ENCODE measurements around the gene TMEM165. TPM values are rescaled to one million over a fixed set of nuclear protein-coding genes. Genes with fewer than 3 reads are reported as not detected.

The TMEM165 gene
- total RNA-seq, 1 experiment from 2014 or later: 165 TPM

- H3K27ac ChIP-seq (ENCODE audit: low read length): no peak overlapping the region
- H4K20me1 ChIP-seq (ENCODE audit: insufficient read depth, low read depth, low read length): no peaks in the 10 kb centered on the region
- H3K4me3 ChIP-seq (ENCODE audit: low read length): no peak overlapping the region
- peaks cover 8% of the 10 kb centered on the region; the same call in 1 of the 2 replicates for H3K36me3 ChIP-seq (ENCODE audit: insufficient read depth, low read length)
- H2AFZ ChIP-seq (ENCODE audit: low read length): no peak overlapping the region
- no peaks in the 10 kb centered on the region for H3K9me3 ChIP-seq (ENCODE audit: low read length)
- no peak overlapping the region for H3K9ac ChIP-seq (ENCODE audit: low read length)
- no peak overlapping the region for H3K4me2 ChIP-seq (ENCODE audit: low read depth, low read length, poor library complexity, severe bottlenecking)
- H3K9me2 ChIP-seq (replicated peaks; ENCODE audit: insufficient read depth, low read length): no peaks in the 10 kb centered on the region
- H3K79me2 ChIP-seq (ENCODE audit: low read length): no peaks in the 10 kb centered on the region
- no peaks in the 10 kb centered on the region for H3K4me1 ChIP-seq (ENCODE audit: low read length)
- no peaks in the 10 kb centered on the region for H3K27me3 ChIP-seq (ENCODE audit: low read length)
- DNase-seq: no peak
These were observed 43.3 kb downstream of the TMEM165 start for GRCh38 chr4:55439023-55439422.

GRCh38 chr4:55440786-55441185, 45.0 kb downstream of the TMEM165 start:
- no peaks in the 10 kb centered on the region; the same call in 1 of the 2 replicates for H3K36me3 ChIP-seq (ENCODE audit: insufficient read depth, low read length)
- no peak overlapping the region for H3K4me3 ChIP-seq (ENCODE audit: low read length)
- H3K9me3 ChIP-seq (ENCODE audit: low read length): no peaks in the 10 kb centered on the region
- no peak overlapping the region for H3K27ac ChIP-seq (ENCODE audit: low read length)
- DNase-seq: no peak
- H3K27me3 ChIP-seq (ENCODE audit: low read length): no peaks in the 10 kb centered on the region
- H3K4me1 ChIP-seq (ENCODE audit: low read length): no peaks in the 10 kb centered on the region
- no peak overlapping the region for H3K4me2 ChIP-seq (ENCODE audit: low read depth, low read length, poor library complexity, severe bottlenecking)
- H4K20me1 ChIP-seq (ENCODE audit: insufficient read depth, low read depth, low read length): no peaks in the 10 kb centered on the region
- H3K79me2 ChIP-seq (ENCODE audit: low read length): no peaks in the 10 kb centered on the region
- no peak overlapping the region for H3K9ac ChIP-seq (ENCODE audit: low read length)
- no peaks in the 10 kb centered on the region for H3K9me2 ChIP-seq (replicated peaks; ENCODE audit: insufficient read depth, low read length)
- no peak overlapping the region for H2AFZ ChIP-seq (ENCODE audit: low read length)

- no peaks in the 10 kb centered on the region; the same call in 1 of the 2 replicates for H3K36me3 ChIP-seq (ENCODE audit: insufficient read depth, low read length)
- H4K20me1 ChIP-seq (ENCODE audit: insufficient read depth, low read depth, low read length): no peaks in the 10 kb centered on the region
- DNase-seq: no peak
- H3K9me2 ChIP-seq (replicated peaks; ENCODE audit: insufficient read depth, low read length): no peaks in the 10 kb centered on the region
- H3K4me1 ChIP-seq (ENCODE audit: low read length): no peaks in the 10 kb centered on the region
- H3K27ac ChIP-seq (ENCODE audit: low read length): no peak overlapping the region
- no peak overlapping the region for H2AFZ ChIP-seq (ENCODE audit: low read length)
- no peaks in the 10 kb centered on the region for H3K27me3 ChIP-seq (ENCODE audit: low read length)
- H3K4me3 ChIP-seq (ENCODE audit: low read length): no peak overlapping the region
- H3K9ac ChIP-seq (ENCODE audit: low read length): no peak overlapping the region
- no peaks in the 10 kb centered on the region for H3K79me2 ChIP-seq (ENCODE audit: low read length)
- H3K4me2 ChIP-seq (ENCODE audit: low read depth, low read length, poor library complexity, severe bottlenecking): no peak overlapping the region
- H3K9me3 ChIP-seq (ENCODE audit: low read length): no peaks in the 10 kb centered on the region
These were observed 46.8 kb downstream of the TMEM165 start for GRCh38 chr4:55442541-55442940.

DNA sequence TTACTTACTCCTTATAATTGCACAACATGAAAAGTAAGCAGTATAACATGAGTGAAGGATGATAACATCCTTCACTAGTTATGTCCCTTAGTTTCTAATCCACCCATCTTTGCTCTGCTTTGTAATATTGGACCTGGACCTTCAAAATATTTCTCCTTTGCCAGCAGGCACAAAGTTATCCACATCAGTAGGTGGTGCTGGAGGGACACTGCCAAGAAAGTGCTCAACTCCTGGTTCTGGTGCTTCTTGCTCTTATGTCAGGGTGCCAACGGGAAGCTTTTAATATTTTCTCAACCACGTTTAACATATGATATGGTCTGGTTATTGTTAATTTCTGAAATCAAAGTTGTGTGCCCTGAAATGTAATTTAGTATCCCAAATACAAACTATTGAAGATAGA, 49.1 kb downstream of the TMEM165 start:
- no peaks in the 10 kb centered on the region for H3K9me3 ChIP-seq (ENCODE audit: low read length)
- H3K4me1 ChIP-seq (ENCODE audit: low read length): no peaks in the 10 kb centered on the region
- no peak overlapping the region for H3K4me3 ChIP-seq (ENCODE audit: low read length)
- H4K20me1 ChIP-seq (ENCODE audit: insufficient read depth, low read depth, low read length): no peaks in the 10 kb centered on the region
- no peak overlapping the region for H3K27ac ChIP-seq (ENCODE audit: low read length)
- H3K9ac ChIP-seq (ENCODE audit: low read length): no peak overlapping the region
- H2AFZ ChIP-seq (ENCODE audit: low read length): no peak overlapping the region
- H3K36me3 ChIP-seq (ENCODE audit: insufficient read depth, low read length): no peaks in the 10 kb centered on the region
- no peaks in the 10 kb centered on the region; the same call in 1 of the 2 replicates for H3K9me2 ChIP-seq (replicated peaks; ENCODE audit: insufficient read depth, low read length)
- DNase-seq: peak; percentile 51
- no peaks in the 10 kb centered on the region for H3K79me2 ChIP-seq (ENCODE audit: low read length)
- H3K4me2 ChIP-seq (ENCODE audit: low read depth, low read length, poor library complexity, severe bottlenecking): no peak overlapping the region
- no peaks in the 10 kb centered on the region for H3K27me3 ChIP-seq (ENCODE audit: low read length)

DNA sequence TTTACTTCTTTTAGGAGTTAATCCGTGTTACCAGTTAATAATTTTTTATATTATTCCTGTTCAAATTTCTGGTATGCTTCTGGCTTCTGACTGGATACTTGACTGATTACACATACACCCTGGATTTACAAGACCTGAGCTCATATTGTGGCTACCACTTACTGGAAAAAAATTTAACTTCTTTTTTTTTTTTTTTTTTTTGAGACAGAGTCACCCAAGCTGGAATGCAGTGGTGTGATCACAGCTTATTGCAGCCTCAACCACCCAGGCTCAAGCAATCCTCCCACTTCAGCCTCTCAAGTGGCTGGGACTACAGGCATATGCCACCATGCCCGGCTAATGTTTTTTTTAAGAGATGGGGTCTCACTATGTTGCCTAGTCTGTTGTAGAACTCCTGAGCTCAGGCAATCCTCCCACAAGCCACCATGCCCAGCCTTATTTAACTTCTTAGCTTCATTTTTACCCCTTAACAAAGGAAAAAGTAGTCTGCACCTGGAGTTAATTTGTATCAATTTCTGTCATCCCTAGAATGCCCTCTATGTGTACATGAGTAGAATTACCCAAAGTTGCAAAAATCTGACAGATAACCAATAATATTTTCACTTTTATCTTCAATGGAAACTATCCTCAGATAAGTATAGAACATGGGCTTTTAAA, 50.3 kb downstream of the TMEM165 start:
- DNase-seq: no peak

DNA sequence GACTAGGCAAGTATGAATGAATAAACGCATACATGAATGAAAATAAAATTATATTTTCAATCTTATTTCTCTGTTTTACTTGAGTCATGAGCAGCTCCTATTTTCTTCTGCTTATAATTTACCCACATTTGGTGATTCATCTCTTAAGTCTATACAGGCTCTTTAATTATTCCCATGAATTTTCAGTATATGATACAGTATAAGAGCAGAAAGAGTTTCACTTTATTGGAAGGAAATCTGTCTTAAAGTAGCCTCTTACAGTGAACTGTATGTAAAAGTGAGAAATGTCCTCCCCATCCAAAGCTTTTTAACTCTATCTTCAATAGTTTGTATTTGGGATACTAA, 50.8 kb downstream of the TMEM165 start:
- Histone ChIP-seq H3K9ac (ENCODE audit: low read length) (no peak overlapping the region), H3K9me2 (replicated peaks; ENCODE audit: insufficient read depth, low read length) (no peaks in the 10 kb centered on the region; the same call in 1 of the 2 replicates), H3K79me2 (ENCODE audit: low read length) (no peaks in the 10 kb centered on the region), H3K9me3 (ENCODE audit: low read length) (no peaks in the 10 kb centered on the region), H3K4me1 (ENCODE audit: low read length) (no peaks in the 10 kb centered on the region), H3K27ac (ENCODE audit: low read length) (no peak overlapping the region), H3K27me3 (ENCODE audit: low read length) (no peaks in the 10 kb centered on the region), H3K36me3 (ENCODE audit: insufficient read depth, low read length) (no peaks in the 10 kb centered on the region), H3K4me3 (ENCODE audit: low read length) (no peak overlapping the region), H4K20me1 (ENCODE audit: insufficient read depth, low read depth, low read length) (no peaks in the 10 kb centered on the region), H3K4me2 (ENCODE audit: low read depth, low read length, poor library complexity, severe bottlenecking) (no peak overlapping the region), H2AFZ (ENCODE audit: low read length) (no peak overlapping the region)
- DNase-seq: no peak

More for the DNA sequence above, 50.3 kb downstream of the TMEM165 start:
- Histone ChIP-seq H3K9me3 (ENCODE audit: low read length) (no peaks in the 10 kb centered on the region), H3K36me3 (ENCODE audit: insufficient read depth, low read length) (no peaks in the 10 kb centered on the region), H3K27me3 (ENCODE audit: low read length) (no peaks in the 10 kb centered on the region), H3K4me2 (ENCODE audit: low read depth, low read length, poor library complexity, severe bottlenecking) (no peak overlapping the region), H3K79me2 (ENCODE audit: low read length) (no peaks in the 10 kb centered on the region), H3K27ac (ENCODE audit: low read length) (no peak overlapping the region), H3K9ac (ENCODE audit: low read length) (no peak overlapping the region), H3K4me1 (ENCODE audit: low read length) (no peaks in the 10 kb centered on the region), H2AFZ (ENCODE audit: low read length) (no peak overlapping the region), H4K20me1 (ENCODE audit: insufficient read depth, low read depth, low read length) (no peaks in the 10 kb centered on the region), H3K9me2 (replicated peaks; ENCODE audit: insufficient read depth, low read length) (no peaks in the 10 kb centered on the region; the same call in 1 of the 2 replicates), H3K4me3 (ENCODE audit: low read length) (no peak overlapping the region)

DNA sequence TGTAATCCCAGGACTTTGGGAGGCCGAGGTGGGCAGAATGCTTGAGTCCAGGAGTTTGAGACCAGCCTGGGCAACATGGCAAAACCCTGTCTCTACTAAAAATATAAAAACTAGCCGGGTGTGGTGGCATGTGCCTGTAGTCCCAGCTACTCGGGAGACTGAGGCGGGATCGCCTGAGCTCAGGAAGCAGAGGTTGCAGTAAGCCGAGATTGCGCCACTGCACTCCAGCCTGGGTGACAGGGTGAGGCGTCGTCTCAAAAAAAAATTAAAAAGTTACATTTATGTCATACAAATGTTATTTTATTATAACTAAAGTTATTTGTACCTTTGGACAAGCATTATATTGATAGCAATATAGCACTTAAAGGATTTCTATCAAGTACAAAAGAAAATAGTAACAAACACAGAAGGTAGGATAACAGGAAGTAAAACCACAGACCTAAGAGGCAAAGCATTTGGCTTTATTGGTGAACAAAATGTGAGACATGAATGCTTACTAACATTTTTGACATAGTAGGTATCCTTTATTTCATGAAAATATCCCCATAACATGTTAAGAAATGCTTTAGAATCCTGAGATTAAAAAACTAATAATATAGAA, 51.5 kb downstream of the TMEM165 start:
- Histone ChIP-seq H3K4me3 (ENCODE audit: low read length) (no peak overlapping the region), H3K4me1 (ENCODE audit: low read length) (no peaks in the 10 kb centered on the region), H3K36me3 (ENCODE audit: insufficient read depth, low read length) (no peaks in the 10 kb centered on the region), H3K27me3 (ENCODE audit: low read length) (no peaks in the 10 kb centered on the region), H3K79me2 (ENCODE audit: low read length) (no peaks in the 10 kb centered on the region), H3K27ac (ENCODE audit: low read length) (no peak overlapping the region), H3K9me3 (ENCODE audit: low read length) (no peaks in the 10 kb centered on the region), H3K4me2 (ENCODE audit: low read depth, low read length, poor library complexity, severe bottlenecking) (no peak overlapping the region), H3K9ac (ENCODE audit: low read length) (no peak overlapping the region), H2AFZ (ENCODE audit: low read length) (no peak overlapping the region), H3K9me2 (replicated peaks; ENCODE audit: insufficient read depth, low read length) (no peaks in the 10 kb centered on the region; the same call in 1 of the 2 replicates), H4K20me1 (ENCODE audit: insufficient read depth, low read depth, low read length) (no peaks in the 10 kb centered on the region)
- no peak for DNase-seq

DNA sequence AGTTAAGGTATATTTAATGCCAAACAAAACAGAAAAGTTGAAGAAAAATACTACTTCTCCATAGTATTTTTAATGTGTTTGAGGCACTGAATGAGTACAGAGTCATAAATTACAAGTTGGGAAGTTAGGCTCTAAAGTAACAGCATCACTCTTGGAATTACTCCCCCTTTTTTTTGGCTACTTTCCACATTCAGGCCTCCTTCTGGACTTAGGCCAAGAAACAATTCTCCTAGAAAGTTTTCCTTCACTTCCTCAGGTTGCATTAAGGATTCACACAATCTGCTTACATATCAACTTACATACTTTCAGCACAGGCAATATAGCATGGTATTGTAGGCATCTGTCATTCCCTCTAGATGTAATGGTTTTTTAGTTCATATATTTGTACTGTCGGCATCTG, 52.1 kb downstream of the TMEM165 start:
- no peaks in the 10 kb centered on the region for H4K20me1 ChIP-seq (ENCODE audit: insufficient read depth, low read depth, low read length)
- H3K27me3 ChIP-seq (ENCODE audit: low read length): no peaks in the 10 kb centered on the region
- no peak overlapping the region for H3K4me3 ChIP-seq (ENCODE audit: low read length)
- no peaks in the 10 kb centered on the region for H3K4me1 ChIP-seq (ENCODE audit: low read length)
- H3K9me3 ChIP-seq (ENCODE audit: low read length): no peaks in the 10 kb centered on the region
- H3K9ac ChIP-seq (ENCODE audit: low read length): no peak overlapping the region
- no peaks in the 10 kb centered on the region for H3K79me2 ChIP-seq (ENCODE audit: low read length)
- H3K27ac ChIP-seq (ENCODE audit: low read length): no peak overlapping the region
- no peaks in the 10 kb centered on the region for H3K36me3 ChIP-seq (ENCODE audit: insufficient read depth, low read length)
- no peak overlapping the region for H3K4me2 ChIP-seq (ENCODE audit: low read depth, low read length, poor library complexity, severe bottlenecking)
- no peaks in the 10 kb centered on the region; the same call in 1 of the 2 replicates for H3K9me2 ChIP-seq (replicated peaks; ENCODE audit: insufficient read depth, low read length)
- DNase-seq: no peak
- no peak overlapping the region for H2AFZ ChIP-seq (ENCODE audit: low read length)
